ENCODE measurements around the gene S100Z.
"Not testable (repeated sequence)": the region's sequence is repeated elsewhere in the genome, so short reads cannot be mapped to it uniquely, and the experiment has no call there.

Gene S100Z

GRCh38 chr5:76845890-76846289 lies 3.9 kb upstream of the S100Z start:
- Histone ChIP-seq H3K9ac (ENCODE audit: insufficient read length) (no peak overlapping the region), H3K4me3 (no peak overlapping the region), H3K27ac (no peak overlapping the region), H3K9me3 (ENCODE audit: low read depth, low read length) (no peaks in the 10 kb centered on the region), H3K36me3 (ENCODE audit: insufficient read depth, low read length) (no peaks in the 10 kb centered on the region)
- no peak for DNase-seq (ENCODE audit: low read depth, low spot score)
- TF ChIP-seq FOXP2 (optimal IDR thresholded peaks at IDR 0.05; ENCODE audit: control extremely low read depth, extremely low read length, insufficient read depth) (no peak), EZH2 (IDR thresholded peaks at IDR 0.05) (no peak)

GRCh38 chr5:76850543-76851145 lies 830 bp downstream of the S100Z start:
- no peak overlapping the region for H3K9ac ChIP-seq (ENCODE audit: insufficient read length)
- DNase-seq (ENCODE audit: low read depth, low spot score): no peak
- no peak overlapping the region for H3K27ac ChIP-seq
- no peaks in the 10 kb centered on the region for H3K36me3 ChIP-seq (ENCODE audit: insufficient read depth, low read length)
- H3K9me3 ChIP-seq (ENCODE audit: low read depth, low read length): no peaks in the 10 kb centered on the region
- no peak for TF ChIP-seq POLR2AphosphoS5 (IDR thresholded peaks at IDR 0.05; ENCODE audit: borderline replicate concordance, low read depth, low read length)
- no peak for TF ChIP-seq FOXP2 (optimal IDR thresholded peaks at IDR 0.05; ENCODE audit: control extremely low read depth, extremely low read length, insufficient read depth)
- TF ChIP-seq EZH2 (IDR thresholded peaks at IDR 0.05): no peak
- H3K4me3 ChIP-seq: no peak overlapping the region

- Histone ChIP-seq H3K27ac (no peak overlapping the region), H3K36me3 (ENCODE audit: insufficient read depth, low read length) (no peaks in the 10 kb centered on the region), H3K4me3 (no peak overlapping the region), H3K9ac (ENCODE audit: insufficient read length) (no peak overlapping the region), H3K9me3 (ENCODE audit: low read depth, low read length) (no peaks in the 10 kb centered on the region)
- DNase-seq (ENCODE audit: low read depth, low spot score): no peak
- TF ChIP-seq POLR2AphosphoS5 (IDR thresholded peaks at IDR 0.05; ENCODE audit: borderline replicate concordance, low read depth, low read length): no peak
- no peak for TF ChIP-seq EZH2 (IDR thresholded peaks at IDR 0.05)
- no peak for TF ChIP-seq FOXP2 (optimal IDR thresholded peaks at IDR 0.05; ENCODE audit: control extremely low read depth, extremely low read length, insufficient read depth)
Observed at GRCh38 chr5:76851728-76852369, 2.0 kb downstream of the S100Z start.

GRCh38 chr5:76852772-76853171 lies 3.0 kb downstream of the S100Z start:
- Histone ChIP-seq H3K36me3 (ENCODE audit: insufficient read depth, low read length) (no peaks in the 10 kb centered on the region), H3K9ac (ENCODE audit: insufficient read length) (no peak overlapping the region), H3K9me3 (ENCODE audit: low read depth, low read length) (no peaks in the 10 kb centered on the region), H3K4me3 (no peak overlapping the region), H3K27ac (no peak overlapping the region)
- TF ChIP-seq FOXP2 (optimal IDR thresholded peaks at IDR 0.05; ENCODE audit: control extremely low read depth, extremely low read length, insufficient read depth) (no peak), POLR2AphosphoS5 (IDR thresholded peaks at IDR 0.05; ENCODE audit: borderline replicate concordance, low read depth, low read length) (no peak), EZH2 (IDR thresholded peaks at IDR 0.05) (no peak)
- no peak for DNase-seq (ENCODE audit: low read depth, low spot score)

- not testable (repeated sequence) for H3K27ac ChIP-seq; H3K9ac ChIP-seq (ENCODE audit: insufficient read length); H3K36me3 ChIP-seq (ENCODE audit: insufficient read depth, low read length); H3K4me3 ChIP-seq; H3K9me3 ChIP-seq (ENCODE audit: low read depth, low read length); DNase-seq (ENCODE audit: low read depth, low spot score)
Observed at GRCh38 chr5:76853741-76854140, 3.9 kb downstream of the S100Z start.

GRCh38 chr5:76854644-76855043 lies 4.8 kb downstream of the S100Z start:
- no peak for DNase-seq (ENCODE audit: low read depth, low spot score)
- H3K4me3 ChIP-seq: no peak overlapping the region
- H3K36me3 ChIP-seq (ENCODE audit: insufficient read depth, low read length): no peaks in the 10 kb centered on the region
- no peak for TF ChIP-seq EZH2 (IDR thresholded peaks at IDR 0.05)
- no peak for TF ChIP-seq FOXP2 (optimal IDR thresholded peaks at IDR 0.05; ENCODE audit: control extremely low read depth, extremely low read length, insufficient read depth)
- no peak for TF ChIP-seq POLR2AphosphoS5 (IDR thresholded peaks at IDR 0.05; ENCODE audit: borderline replicate concordance, low read depth, low read length)
- no peak overlapping the region for H3K27ac ChIP-seq
- H3K9ac ChIP-seq (ENCODE audit: insufficient read length): no peak overlapping the region
- no peaks in the 10 kb centered on the region for H3K9me3 ChIP-seq (ENCODE audit: low read depth, low read length)

- H3K4me3 ChIP-seq: peak overlapping the region; percentile 44
- H3K9me3 ChIP-seq (ENCODE audit: low read depth, low read length); H3K27ac ChIP-seq; H3K9ac ChIP-seq (ENCODE audit: insufficient read length); H3K36me3 ChIP-seq (ENCODE audit: insufficient read depth, low read length): not testable (repeated sequence)
- peak; percentile 16 for DNase-seq (ENCODE audit: low read depth, low spot score)
Observed at GRCh38 chr5:76855501-76855900, 5.7 kb downstream of the S100Z start.

GRCh38 chr5:76855961-76856360 lies 6.1 kb downstream of the S100Z start:
- Histone ChIP-seq H3K36me3 (ENCODE audit: insufficient read depth, low read length) (no peaks in the 10 kb centered on the region), H3K4me3 (peak overlapping the region; percentile 44), H3K9ac (ENCODE audit: insufficient read length) (no peak overlapping the region), H3K27ac (no peak overlapping the region), H3K9me3 (ENCODE audit: low read depth, low read length) (no peaks in the 10 kb centered on the region)
- TF ChIP-seq POLR2AphosphoS5 (IDR thresholded peaks at IDR 0.05; ENCODE audit: borderline replicate concordance, low read depth, low read length) (no peak), FOXP2 (optimal IDR thresholded peaks at IDR 0.05; ENCODE audit: control extremely low read depth, extremely low read length, insufficient read depth) (no peak), EZH2 (IDR thresholded peaks at IDR 0.05) (no peak)
- no peak for DNase-seq (ENCODE audit: low read depth, low spot score)

GRCh38 chr5:76856800-76857199 lies 7.0 kb downstream of the S100Z start:
- not testable (repeated sequence) for H3K9ac ChIP-seq (ENCODE audit: insufficient read length); DNase-seq (ENCODE audit: low read depth, low spot score); H3K27ac ChIP-seq; H3K36me3 ChIP-seq (ENCODE audit: insufficient read depth, low read length); H3K4me3 ChIP-seq; H3K9me3 ChIP-seq (ENCODE audit: low read depth, low read length)

Measured in SK-N-MC (cell line).